Ascending aorta (tissue), 2 donors: ENCODE data around the gene SOX18. TPM values are rescaled to one million over a fixed set of nuclear protein-coding genes. Genes with fewer than 3 reads are reported as not detected.

Experiments
- DNase-seq, 2 donors: peaks; one replicate each; pipeline ENCODE4 v3.0.0-alpha.2; 2019; ENCODE audit warnings: low spot score in 2 of 2
- H3K27ac ChIP-seq, 2 donors: fragments of 200-600 bp; sonication (generic); one replicate each; pipeline ENCODE4 v1.5.1; 2016 to 2017; ENCODE audit warnings: mild to moderate bottlenecking in 1 of 2
- H3K27me3 ChIP-seq: fragments of 200-600 bp; sonication (generic); one replicate; pipeline ENCODE4 v1.5.1; 2017
- H3K36me3 ChIP-seq, 2 donors: fragments of 200-600 bp; sonication (generic); one replicate each; pipeline ENCODE4 v1.5.1; 2016
- H3K4me1 ChIP-seq, 2 donors: fragments of 200-600 bp; sonication (generic); one replicate each; pipeline ENCODE4 v1.5.1; 2016 to 2017; ENCODE audit warnings: mild to moderate bottlenecking in 1 of 2
- H3K4me3 ChIP-seq, 2 donors: fragments of 200-600 bp; sonication (generic); one replicate each; pipeline ENCODE4 v1.5.1; 2016 to 2017; ENCODE audit warnings: mild to moderate bottlenecking in 1 of 2
- H3K9me3 ChIP-seq, 2 donors: fragments of 200-600 bp; sonication (generic); one replicate each; pipeline ENCODE4 v1.5.1; 2016
- CTCF ChIP-seq, 3 experiments: fragments of 200-600 bp in 2 of 3; fragments of 450-650 bp in 1 of 3; sonication (generic) in 2 of 3; IDR thresholded peaks; one replicate each; pipeline ENCODE4 v1.5.1; 2016 to 2019; ENCODE audit warnings: antibody characterized with exemption in 3 of 3, mild to moderate bottlenecking in 1 of 3, moderate library complexity in 1 of 3
- intact Hi-C: fragments of 100-400 bp; cut with DNase I; formaldehyde crosslinking; loops from one replicate; pipeline ENCODE4 v1.15.1; 2023
- total RNA-seq: library from RNA; depleted of rRNA; stranded (reverse); fragments of >200 nt; gene quantifications from one replicate; pipeline ENCODE4 v1.1.0, GENCODE V29; 2016

The SOX18 gene
- total RNA-seq, 1 donor from 2014 or later, result 244 TPM

GRCh38 chr20:64071341-64072332, 22.2 kb upstream of the SOX18 start:
- H3K27me3 ChIP-seq, result no peaks in the 10 kb centered on the region
- no peak overlapping the region for H3K4me3 ChIP-seq
- intact Hi-C loops, result no loop called here
- no peaks in the 10 kb centered on the region for H3K9me3 ChIP-seq
- no peak for DNase-seq
- H3K4me1 ChIP-seq, result no peaks in the 10 kb centered on the region
- peaks cover 34 to 51% of the 10 kb centered on the region in 2 donors for H3K36me3 ChIP-seq
- no peak overlapping the region for H3K27ac ChIP-seq
- no peak for TF ChIP-seq CTCF (IDR thresholded peaks at IDR 0.05)

- Histone ChIP-seq H3K36me3 (peaks cover 34 to 51% of the 10 kb centered on the region in 2 donors), H3K27me3 (no peaks in the 10 kb centered on the region), H3K4me3 (no peak overlapping the region), H3K4me1 (peaks cover 0 to 4% of the 10 kb centered on the region in 2 donors), H3K9me3 (no peaks in the 10 kb centered on the region), H3K27ac (no peak overlapping the region)
- no peak for DNase-seq
- intact Hi-C loops, result no loop called here
- TF ChIP-seq CTCF (IDR thresholded peaks at IDR 0.05), result no peak
These were observed 21.0 kb upstream of the SOX18 start for GRCh38 chr20:64070244-64070993.

- TF ChIP-seq CTCF (IDR thresholded peaks at IDR 0.05), result peak in 2 of 3 experiments; percentile 49 to 54
- intact Hi-C loops, result no loop called here
- Histone ChIP-seq H3K36me3 (peaks cover 34 to 51% of the 10 kb centered on the region in 2 donors), H3K27ac (no peak overlapping the region), H3K4me1 (peaks cover 3 to 10% of the 10 kb centered on the region in 2 donors), H3K27me3 (no peaks in the 10 kb centered on the region), H3K4me3 (no peak overlapping the region), H3K9me3 (no peaks in the 10 kb centered on the region)
- no peak for DNase-seq
These were observed 20.3 kb upstream of the SOX18 start for GRCh38 chr20:64069614-64070243.

- no peak for DNase-seq
- intact Hi-C loops, result no loop called here
- Histone ChIP-seq H3K27me3 (no peaks in the 10 kb centered on the region), H3K9me3 (no peaks in the 10 kb centered on the region), H3K4me3 (no peak overlapping the region), H3K36me3 (peaks cover 31 to 47% of the 10 kb centered on the region in 2 donors), H3K4me1 (peaks cover 4 to 15% of the 10 kb centered on the region in 2 donors), H3K27ac (no peak overlapping the region)
- no peak for TF ChIP-seq CTCF (IDR thresholded peaks at IDR 0.05)
These were observed 19.8 kb upstream of the SOX18 start for GRCh38 chr20:64069209-64069613.

- Histone ChIP-seq H3K4me1 (peaks cover 10 to 17% of the 10 kb centered on the region in 2 donors), H3K36me3 (peaks cover 28 to 41% of the 10 kb centered on the region in 2 donors), H3K9me3 (no peaks in the 10 kb centered on the region), H3K4me3 (no peak overlapping the region), H3K27ac (no peak overlapping the region), H3K27me3 (no peaks in the 10 kb centered on the region)
- intact Hi-C loops, result no loop called here
- no peak for TF ChIP-seq CTCF (IDR thresholded peaks at IDR 0.05)
- DNase-seq, result no peak
These were observed 19.2 kb upstream of the SOX18 start for GRCh38 chr20:64068386-64069208.
